Vagina (tissue), 2 donors: ENCODE results near the gene HDAC7.

ENCODE experiments used
- POLR2A ChIP-seq, 2 donors: fragments of 450-650 bp; IDR thresholded peaks; one replicate each; pipeline ENCODE4 v1.6.1; 2017; ENCODE audit warnings: antibody characterized with exemption in 2 of 2, mild to moderate bottlenecking in 2 of 2, moderate library complexity in 2 of 2
- POLR2AphosphoS5 ChIP-seq, 2 donors: sonication (generic); formaldehyde crosslinking; IDR thresholded peaks; one replicate each; pipeline ENCODE4 v1.9.0; 2017; ENCODE audit warnings: antibody characterized with exemption in 2 of 2, mild to moderate bottlenecking in 2 of 2, low read depth in 1 of 2; ENCODE audit not compliant: insufficient read depth in 1 of 2
- TF ChIP-seq, protein P1 (sequence below), 3 experiments: fragments of 450-650 bp in 2 of 3; fragments of 200-600 bp in 1 of 3; sonication (generic) in 1 of 3; IDR thresholded peaks; one replicate each; pipeline ENCODE4 v1.5.1; 2017 to 2019; ENCODE audit warnings: antibody characterized with exemption in 3 of 3, mild to moderate bottlenecking in 2 of 3, moderate library complexity in 2 of 3

DNA sequence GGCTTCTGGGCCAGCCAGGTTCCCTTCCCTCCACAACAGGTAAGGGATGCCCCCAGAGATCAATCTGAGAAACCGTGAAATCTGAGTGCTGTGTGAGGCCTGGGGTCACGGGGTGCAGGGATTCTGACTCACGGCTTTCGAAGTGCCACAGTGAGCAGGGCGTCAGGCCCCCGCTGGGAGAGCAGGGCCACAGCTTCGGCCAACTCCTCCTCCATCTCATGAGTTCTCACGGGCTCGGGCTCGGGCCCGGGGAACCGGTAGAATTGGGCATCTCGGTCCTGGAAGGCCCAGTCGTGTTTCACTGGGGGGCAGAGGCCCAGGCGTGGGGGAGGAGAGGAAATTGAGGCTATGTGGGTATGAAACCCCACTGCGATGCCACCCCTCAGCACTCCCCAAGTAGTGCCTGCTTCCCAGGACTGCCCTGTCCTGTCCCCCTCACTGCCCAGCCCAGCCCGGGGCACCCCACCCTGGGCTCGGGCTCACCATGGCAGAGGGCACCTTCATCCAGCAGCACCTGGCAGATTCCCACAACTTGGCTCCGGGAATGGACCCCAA is 68.7 kb downstream of the HDAC7 start:
- TF ChIP-seq, protein P1, sequence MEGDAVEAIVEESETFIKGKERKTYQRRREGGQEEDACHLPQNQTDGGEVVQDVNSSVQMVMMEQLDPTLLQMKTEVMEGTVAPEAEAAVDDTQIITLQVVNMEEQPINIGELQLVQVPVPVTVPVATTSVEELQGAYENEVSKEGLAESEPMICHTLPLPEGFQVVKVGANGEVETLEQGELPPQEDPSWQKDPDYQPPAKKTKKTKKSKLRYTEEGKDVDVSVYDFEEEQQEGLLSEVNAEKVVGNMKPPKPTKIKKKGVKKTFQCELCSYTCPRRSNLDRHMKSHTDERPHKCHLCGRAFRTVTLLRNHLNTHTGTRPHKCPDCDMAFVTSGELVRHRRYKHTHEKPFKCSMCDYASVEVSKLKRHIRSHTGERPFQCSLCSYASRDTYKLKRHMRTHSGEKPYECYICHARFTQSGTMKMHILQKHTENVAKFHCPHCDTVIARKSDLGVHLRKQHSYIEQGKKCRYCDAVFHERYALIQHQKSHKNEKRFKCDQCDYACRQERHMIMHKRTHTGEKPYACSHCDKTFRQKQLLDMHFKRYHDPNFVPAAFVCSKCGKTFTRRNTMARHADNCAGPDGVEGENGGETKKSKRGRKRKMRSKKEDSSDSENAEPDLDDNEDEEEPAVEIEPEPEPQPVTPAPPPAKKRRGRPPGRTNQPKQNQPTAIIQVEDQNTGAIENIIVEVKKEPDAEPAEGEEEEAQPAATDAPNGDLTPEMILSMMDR (IDR thresholded peaks at IDR 0.05), result no peak
- no peak for TF ChIP-seq POLR2AphosphoS5 (IDR thresholded peaks at IDR 0.05; ENCODE audit: insufficient read depth in 1 of 2, low read depth in 1 of 2)
- no peak for TF ChIP-seq POLR2A (IDR thresholded peaks at IDR 0.05)
